ENCODE measurements around the gene CCDC85C. TPM values are rescaled to one million over a fixed set of nuclear protein-coding genes. Genes with fewer than 3 reads are reported as not detected.

The CCDC85C gene
- total and polyA plus RNA-seq, 2 experiments from 2014 or later: 4.5 to 24.9 TPM

DNA sequence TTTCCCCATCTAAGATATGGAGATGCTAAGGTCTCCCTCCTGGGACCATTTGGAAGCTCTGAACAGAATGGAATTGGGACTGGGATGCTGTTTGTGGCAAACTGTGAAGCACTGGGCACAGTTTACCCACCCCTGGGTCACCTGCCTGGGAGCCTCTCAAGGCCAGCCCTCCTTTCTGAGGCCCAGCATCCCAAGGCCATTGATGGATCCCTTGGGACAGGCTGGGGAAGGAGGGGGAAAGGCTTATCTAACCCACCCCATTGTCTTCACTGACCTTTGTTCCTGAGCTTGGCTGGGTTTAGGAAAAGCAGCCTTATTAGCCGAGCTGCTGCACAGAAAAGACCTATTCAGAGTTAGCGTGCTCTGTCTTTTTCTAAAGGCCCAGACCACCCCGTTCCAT, 5.2 kb downstream of the CCDC85C start:
- no peak for TF ChIP-seq STAT1 (IDR thresholded peaks at IDR 0.05; ENCODE audit: unreplicated experiment)
- no peak for TF ChIP-seq EZH2 (IDR thresholded peaks at IDR 0.05; ENCODE audit: low read depth, unreplicated experiment)
- TF ChIP-seq, protein P1, sequence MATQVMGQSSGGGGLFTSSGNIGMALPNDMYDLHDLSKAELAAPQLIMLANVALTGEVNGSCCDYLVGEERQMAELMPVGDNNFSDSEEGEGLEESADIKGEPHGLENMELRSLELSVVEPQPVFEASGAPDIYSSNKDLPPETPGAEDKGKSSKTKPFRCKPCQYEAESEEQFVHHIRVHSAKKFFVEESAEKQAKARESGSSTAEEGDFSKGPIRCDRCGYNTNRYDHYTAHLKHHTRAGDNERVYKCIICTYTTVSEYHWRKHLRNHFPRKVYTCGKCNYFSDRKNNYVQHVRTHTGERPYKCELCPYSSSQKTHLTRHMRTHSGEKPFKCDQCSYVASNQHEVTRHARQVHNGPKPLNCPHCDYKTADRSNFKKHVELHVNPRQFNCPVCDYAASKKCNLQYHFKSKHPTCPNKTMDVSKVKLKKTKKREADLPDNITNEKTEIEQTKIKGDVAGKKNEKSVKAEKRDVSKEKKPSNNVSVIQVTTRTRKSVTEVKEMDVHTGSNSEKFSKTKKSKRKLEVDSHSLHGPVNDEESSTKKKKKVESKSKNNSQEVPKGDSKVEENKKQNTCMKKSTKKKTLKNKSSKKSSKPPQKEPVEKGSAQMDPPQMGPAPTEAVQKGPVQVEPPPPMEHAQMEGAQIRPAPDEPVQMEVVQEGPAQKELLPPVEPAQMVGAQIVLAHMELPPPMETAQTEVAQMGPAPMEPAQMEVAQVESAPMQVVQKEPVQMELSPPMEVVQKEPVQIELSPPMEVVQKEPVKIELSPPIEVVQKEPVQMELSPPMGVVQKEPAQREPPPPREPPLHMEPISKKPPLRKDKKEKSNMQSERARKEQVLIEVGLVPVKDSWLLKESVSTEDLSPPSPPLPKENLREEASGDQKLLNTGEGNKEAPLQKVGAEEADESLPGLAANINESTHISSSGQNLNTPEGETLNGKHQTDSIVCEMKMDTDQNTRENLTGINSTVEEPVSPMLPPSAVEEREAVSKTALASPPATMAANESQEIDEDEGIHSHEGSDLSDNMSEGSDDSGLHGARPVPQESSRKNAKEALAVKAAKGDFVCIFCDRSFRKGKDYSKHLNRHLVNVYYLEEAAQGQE (IDR thresholded peaks at IDR 0.05; ENCODE audit: unreplicated experiment): no peak
- no peak for TF ChIP-seq CREB1 (CRISPR knock-in tag; IDR thresholded peaks at IDR 0.05; ENCODE audit: low read depth)
- TF ChIP-seq, protein P2, sequence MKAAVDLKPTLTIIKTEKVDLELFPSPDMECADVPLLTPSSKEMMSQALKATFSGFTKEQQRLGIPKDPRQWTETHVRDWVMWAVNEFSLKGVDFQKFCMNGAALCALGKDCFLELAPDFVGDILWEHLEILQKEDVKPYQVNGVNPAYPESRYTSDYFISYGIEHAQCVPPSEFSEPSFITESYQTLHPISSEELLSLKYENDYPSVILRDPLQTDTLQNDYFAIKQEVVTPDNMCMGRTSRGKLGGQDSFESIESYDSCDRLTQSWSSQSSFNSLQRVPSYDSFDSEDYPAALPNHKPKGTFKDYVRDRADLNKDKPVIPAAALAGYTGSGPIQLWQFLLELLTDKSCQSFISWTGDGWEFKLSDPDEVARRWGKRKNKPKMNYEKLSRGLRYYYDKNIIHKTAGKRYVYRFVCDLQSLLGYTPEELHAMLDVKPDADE (IDR thresholded peaks at IDR 0.05): no peak
- no peak for TF ChIP-seq POLR2AphosphoS5 (IDR thresholded peaks at IDR 0.05; ENCODE audit: low read depth)
- no peak for TF ChIP-seq EZH2phosphoT487 (IDR thresholded peaks at IDR 0.05; ENCODE audit: unreplicated experiment)
- TF ChIP-seq ZNF114 (CRISPR knock-in tag; IDR thresholded peaks at IDR 0.05): no peak
- TF ChIP-seq, protein P3, sequence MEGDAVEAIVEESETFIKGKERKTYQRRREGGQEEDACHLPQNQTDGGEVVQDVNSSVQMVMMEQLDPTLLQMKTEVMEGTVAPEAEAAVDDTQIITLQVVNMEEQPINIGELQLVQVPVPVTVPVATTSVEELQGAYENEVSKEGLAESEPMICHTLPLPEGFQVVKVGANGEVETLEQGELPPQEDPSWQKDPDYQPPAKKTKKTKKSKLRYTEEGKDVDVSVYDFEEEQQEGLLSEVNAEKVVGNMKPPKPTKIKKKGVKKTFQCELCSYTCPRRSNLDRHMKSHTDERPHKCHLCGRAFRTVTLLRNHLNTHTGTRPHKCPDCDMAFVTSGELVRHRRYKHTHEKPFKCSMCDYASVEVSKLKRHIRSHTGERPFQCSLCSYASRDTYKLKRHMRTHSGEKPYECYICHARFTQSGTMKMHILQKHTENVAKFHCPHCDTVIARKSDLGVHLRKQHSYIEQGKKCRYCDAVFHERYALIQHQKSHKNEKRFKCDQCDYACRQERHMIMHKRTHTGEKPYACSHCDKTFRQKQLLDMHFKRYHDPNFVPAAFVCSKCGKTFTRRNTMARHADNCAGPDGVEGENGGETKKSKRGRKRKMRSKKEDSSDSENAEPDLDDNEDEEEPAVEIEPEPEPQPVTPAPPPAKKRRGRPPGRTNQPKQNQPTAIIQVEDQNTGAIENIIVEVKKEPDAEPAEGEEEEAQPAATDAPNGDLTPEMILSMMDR (conservative IDR thresholded peaks at IDR 0.05; ENCODE audit: low read depth in 2 of 2): no peak

More for the DNA sequence above, 5.2 kb downstream of the CCDC85C start:
- ATAC-seq (peak; percentile 11; the same call in 1 of the 3 replicates), DNase-seq (ENCODE audit: low spot score) (no peak)
- H3F3A ChIP-seq (replicated peaks; ENCODE audit: low read depth): no peaks in the 10 kb centered on the region
- H3K79me2 ChIP-seq (replicated peaks; ENCODE audit: insufficient read depth): peaks cover 83% of the 10 kb centered on the region
- no peaks in the 10 kb centered on the region; the same call in 2 of the 3 replicates for H3K9me3 Mint-ChIP-seq
- H3K27ac Mint-ChIP-seq: no peak overlapping the region
- H4K20me1 ChIP-seq (replicated peaks; ENCODE audit: insufficient read depth): peaks cover 28% of the 10 kb centered on the region; the same call in 1 of the 2 replicates
- H3K4me1 ChIP-seq (ENCODE audit: insufficient read depth): peaks cover 12% of the 10 kb centered on the region
- no peaks in the 10 kb centered on the region for H3K9me2 ChIP-seq (ENCODE audit: insufficient read depth)
- H3K36me3 ChIP-seq (ENCODE audit: insufficient read depth): no peaks in the 10 kb centered on the region
- peaks cover 34% of the 10 kb centered on the region for H3K4me1 Mint-ChIP-seq
- H3K27me3 ChIP-seq (ENCODE audit: insufficient read depth): peaks cover 30% of the 10 kb centered on the region
- H3K4me3 ChIP-seq: no peak overlapping the region
- H3K27me3 Mint-ChIP-seq (ENCODE audit: insufficient read depth, low read depth, poor library complexity): peaks cover 35% of the 10 kb centered on the region
- no peak overlapping the region for H2AFZ ChIP-seq
- H3K4me3 Mint-ChIP-seq: no peak overlapping the region
- no peaks in the 10 kb centered on the region; the same call in 2 of the 3 replicates for H3K36me3 Mint-ChIP-seq (ENCODE audit: low read depth)
- no peak overlapping the region for H3K27ac ChIP-seq (ENCODE audit: low read depth)
- H3K4me2 ChIP-seq: no peak overlapping the region
